ENCODE results near the gene TCIRG1. TPM values are rescaled to one million over a fixed set of nuclear protein-coding genes. Genes with fewer than 3 reads are reported as not detected.

TCIRG1 gene
- total and polyA plus RNA-seq, 2 of the 13 experiments (the other 11 are each of a cell fraction or from before 2014, with no cell fraction given), result 48.0 to 69.6 TPM

GRCh38 chr11:68049509-68050370, 10.9 kb downstream of the TCIRG1 start:
- Histone ChIP-seq H3K4me2 (ENCODE audit: low read depth, low read length) (no peak overlapping the region), H2AFZ (ENCODE audit: low read length) (no peak overlapping the region), H3K4me3 (replicated peaks in 1 of 3; ENCODE audit: insufficient read depth in 1 of 3, low read depth in 2 of 3, low read length in 3 of 3) (no peak overlapping the region), H3K9me3 (ENCODE audit: low read length) (no peaks in the 10 kb centered on the region), H4K20me1 (ENCODE audit: insufficient read depth, low read length) (peaks cover 5% of the 10 kb centered on the region; the same call in 1 of the 2 replicates), H3K79me2 (ENCODE audit: insufficient read depth, low read length) (no peaks in the 10 kb centered on the region), H3K4me1 (ENCODE audit: insufficient read depth, low read length) (no peaks in the 10 kb centered on the region), H3K9ac (ENCODE audit: insufficient read depth, low read depth, low read length) (no peak overlapping the region), H3K27me3 (ENCODE audit: control insufficient read depth in 1 of 2, insufficient read depth in 2 of 2, low read length in 2 of 2) (no peaks in the 10 kb centered on the region), H3K27ac (ENCODE audit: extremely low read length, insufficient read depth, low read length) (no peak overlapping the region), H3K36me3 (replicated peaks in 1 of 2; ENCODE audit: control insufficient read depth in 1 of 2, insufficient read depth in 2 of 2, low read length in 2 of 2) (peaks cover 17 to 41% of the 10 kb centered on the region in 2 experiments)
- no peak for FAIRE-seq
- POLR2A ChIA-PET, result no interaction called here
- over 99% methylated on average over 17 of the region's 40 CpGs for WGBS (ENCODE audit: low lambda C conversion rate)
- intact Hi-C loops (cut with micrococcal nuclease; ENCODE audit: unreplicated experiment), result no loop called here
- peak; percentile 7 for ATAC-seq
- in situ Hi-C loops (cut with HindIII; ENCODE audit: extremely low pct_ligation_motif_present, low pct_unique_long_range_greater_than_20kb), result no loop called here
- no TSS peak for BruUV-seq (replicated peaks)
- TF ChIP-seq AGO2 (optimal IDR thresholded peaks at IDR 0.05; ENCODE audit: low read depth, low read length) (peak; percentile 73), RBFOX2 (IDR thresholded peaks at IDR 0.05; ENCODE audit: low read depth, low read length) (peak; percentile 29; the same call in 1 of the 2 replicates), ZNF557 (CRISPR knock-in tag; IDR thresholded peaks at IDR 0.05) (no peak), POLR2A (IDR thresholded peaks at IDR 0.05; ENCODE audit: insufficient read depth in 1 of 2, low read depth in 2 of 2, low read length in 2 of 2) (0 out of 4 replicates have a peak, but pooled peaks of 1 of the 2 experiments have one; percentile 0)
- DNase-seq (ENCODE audit: low spot score), result no peak
- CTCF ChIA-PET (ENCODE audit: low intra/inter-chr PET ratio, low total read pairs), result no interaction called here

- BruUV-seq (replicated peaks), result no TSS peak
- ATAC-seq (peak; percentile 3), FAIRE-seq (no peak), DNase-seq (ENCODE audit: low spot score) (no peak)
- intact Hi-C loops (cut with micrococcal nuclease; ENCODE audit: unreplicated experiment), result no loop called here
- H3K9ac ChIP-seq (ENCODE audit: insufficient read depth, low read depth, low read length), result no peak overlapping the region
- H2AFZ ChIP-seq (ENCODE audit: low read length), result no peak overlapping the region
- no peak overlapping the region for H3K27ac ChIP-seq (ENCODE audit: extremely low read length, insufficient read depth, low read length)
- H3K4me3 ChIP-seq (replicated peaks in 1 of 3; ENCODE audit: insufficient read depth in 1 of 3, low read depth in 2 of 3, low read length in 3 of 3), result no peak overlapping the region
- H3K9me3 ChIP-seq (ENCODE audit: low read length), result no peaks in the 10 kb centered on the region
- POLR2A ChIA-PET, result no interaction called here
- 0 out of 4 replicates have a peak, but pooled peaks of 1 of the 2 experiments have one; percentile 6 for TF ChIP-seq POLR2A (IDR thresholded peaks at IDR 0.05; ENCODE audit: insufficient read depth in 1 of 2, low read depth in 2 of 2, low read length in 2 of 2)
- TF ChIP-seq SAFB2 (CRISPR knock-in tag; IDR thresholded peaks at IDR 0.05; ENCODE audit: borderline replicate concordance, low read depth), result no peak
- TF ChIP-seq AGO2 (optimal IDR thresholded peaks at IDR 0.05; ENCODE audit: low read depth, low read length), result peak; percentile 26
- no peak for TF ChIP-seq CSRNP2 (CRISPR knock-in tag; conservative IDR thresholded peaks at IDR 0.05; ENCODE audit: low read depth)
- TF ChIP-seq CBX1 (IDR thresholded peaks at IDR 0.05; ENCODE audit: low read depth), result no peak
- no peaks in the 10 kb centered on the region for H3K27me3 ChIP-seq (ENCODE audit: control insufficient read depth in 1 of 2, insufficient read depth in 2 of 2, low read length in 2 of 2)
- WGBS (ENCODE audit: low lambda C conversion rate), result 97% methylated on average over 12 of the region's 18 CpGs
- CTCF ChIA-PET (ENCODE audit: low intra/inter-chr PET ratio, low total read pairs), result no interaction called here
- in situ Hi-C loops (cut with HindIII; ENCODE audit: extremely low pct_ligation_motif_present, low pct_unique_long_range_greater_than_20kb), result no loop called here
- H4K20me1 ChIP-seq (ENCODE audit: insufficient read depth, low read length), result peaks cover 5% of the 10 kb centered on the region; the same call in 1 of the 2 replicates
- no peaks in the 10 kb centered on the region for H3K4me1 ChIP-seq (ENCODE audit: insufficient read depth, low read length)
- H3K79me2 ChIP-seq (ENCODE audit: insufficient read depth, low read length), result no peaks in the 10 kb centered on the region
- H3K36me3 ChIP-seq (replicated peaks in 1 of 2; ENCODE audit: control insufficient read depth in 1 of 2, insufficient read depth in 2 of 2, low read length in 2 of 2), result peaks cover 18 to 36% of the 10 kb centered on the region in 2 experiments
- no peak overlapping the region for H3K4me2 ChIP-seq (ENCODE audit: low read depth, low read length)
These were observed 11.6 kb downstream of the TCIRG1 start for GRCh38 chr11:68050371-68050841.

Measured in HepG2 (cell line).